ENCODE data around the gene PKNOX2.

Gene PKNOX2

GRCh38 chr11:125280646-125281045 lies 116.1 kb downstream of the PKNOX2 start:
- in situ Hi-C loops (cut with MboI; ENCODE audit: low sequenced_read_pairs) = no loop called here

GRCh38 chr11:125281831-125282595 lies 117.5 kb downstream of the PKNOX2 start:
- in situ Hi-C loops (cut with MboI; ENCODE audit: low sequenced_read_pairs) = no loop called here

DNA sequence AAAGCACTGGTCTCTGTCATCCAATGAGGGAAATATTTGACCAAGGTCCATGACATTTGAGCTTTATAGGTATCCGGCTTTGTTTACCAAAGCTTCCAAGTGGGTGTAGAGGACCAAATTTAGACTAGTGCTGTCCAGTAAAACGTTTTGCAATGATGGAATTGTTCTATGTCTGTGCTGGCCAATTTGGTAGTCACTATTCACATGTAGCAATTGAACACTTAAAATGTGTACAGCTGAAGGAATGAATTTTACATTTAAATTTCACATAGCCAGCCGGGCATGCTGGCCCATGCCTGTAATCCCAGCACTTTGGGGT lies 118.0 kb downstream of the PKNOX2 start:
- in situ Hi-C loops (cut with MboI; ENCODE audit: low sequenced_read_pairs) = no loop called here

DNA sequence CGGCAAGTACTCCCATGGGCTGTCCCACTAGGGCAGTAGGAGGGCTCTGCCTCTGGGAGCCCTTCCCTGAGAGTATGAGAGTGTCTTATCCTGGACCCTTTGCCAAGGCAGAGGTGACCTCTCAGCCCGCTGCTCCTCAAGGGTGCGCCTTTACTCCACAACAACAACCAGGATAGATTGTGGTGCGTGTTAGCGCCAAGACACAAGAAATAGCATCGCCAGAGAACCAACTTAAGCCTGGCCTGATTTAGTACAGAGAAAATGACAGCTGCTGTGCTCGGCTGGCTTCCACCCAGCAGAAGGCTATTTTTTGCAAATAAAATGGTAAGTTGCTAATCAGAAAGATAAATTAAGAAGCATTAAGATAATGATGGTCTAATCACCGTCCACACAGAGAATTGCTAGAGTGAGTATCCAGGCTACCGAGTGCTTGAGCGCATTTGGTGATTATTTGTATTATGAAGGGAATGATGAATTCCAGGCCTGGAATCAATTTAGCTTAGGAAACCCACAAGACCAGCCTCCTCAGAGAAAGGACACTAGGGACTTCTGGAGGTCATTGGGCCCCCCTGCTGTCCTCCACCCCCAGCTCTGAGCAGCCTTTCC lies 119.8 kb downstream of the PKNOX2 start:
- in situ Hi-C loops (cut with MboI; ENCODE audit: low sequenced_read_pairs) = no loop called here

- in situ Hi-C loops (cut with MboI; ENCODE audit: low sequenced_read_pairs) = no loop called here
Observed at GRCh38 chr11:125285844-125286243, 121.3 kb downstream of the PKNOX2 start.

GRCh38 chr11:125286486-125286885 lies 121.9 kb downstream of the PKNOX2 start:
- in situ Hi-C loops (cut with MboI; ENCODE audit: low sequenced_read_pairs) = no loop called here

- in situ Hi-C loops (cut with MboI; ENCODE audit: low sequenced_read_pairs) = no loop called here
Observed at GRCh38 chr11:125287491-125288210, 123.1 kb downstream of the PKNOX2 start.

GRCh38 chr11:125289419-125290098 lies 125.0 kb downstream of the PKNOX2 start:
- in situ Hi-C loops (cut with MboI; ENCODE audit: low sequenced_read_pairs) = no loop called here

DNA sequence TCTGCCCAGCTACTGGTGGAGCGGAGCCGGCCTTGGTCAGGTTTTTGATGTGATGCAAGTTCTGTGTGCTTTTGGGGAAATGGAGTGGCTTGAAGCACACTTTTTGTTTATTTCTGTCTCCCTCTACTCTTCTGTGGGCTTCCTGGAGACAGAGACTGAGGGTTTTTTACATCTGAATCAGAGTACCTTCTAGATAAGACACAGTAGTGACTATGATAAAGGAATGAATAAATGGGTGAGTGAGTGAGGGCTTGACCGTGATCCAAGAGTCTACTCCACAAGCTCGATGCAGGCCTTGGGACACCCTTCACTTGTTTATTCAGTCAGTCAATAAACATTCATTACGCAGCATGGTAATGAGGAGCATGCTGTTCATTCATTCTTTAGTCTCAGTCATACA lies 125.7 kb downstream of the PKNOX2 start:
- in situ Hi-C loops (cut with MboI; ENCODE audit: low sequenced_read_pairs) = no loop called here

DNA sequence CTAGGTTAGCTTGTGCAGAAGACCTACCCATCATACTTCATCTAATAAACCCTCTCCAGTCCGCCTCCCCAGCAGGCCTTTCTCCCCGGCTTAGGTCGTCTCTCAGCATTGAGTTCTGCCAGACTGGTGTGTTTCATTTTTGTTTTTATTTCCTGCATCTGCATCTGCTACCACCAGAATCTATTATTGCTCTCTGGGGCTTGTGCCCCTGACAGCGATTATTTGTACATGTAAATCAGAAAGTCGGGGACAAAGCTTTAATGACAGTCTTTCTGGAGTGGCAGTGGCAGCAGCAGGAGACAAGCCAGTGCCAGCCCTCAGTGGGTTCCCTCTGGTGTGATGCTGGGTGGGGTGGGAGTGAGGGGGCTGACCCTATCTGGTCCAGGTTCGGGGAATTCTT lies 127.5 kb downstream of the PKNOX2 start:
- in situ Hi-C loops (cut with MboI; ENCODE audit: low sequenced_read_pairs) = no loop called here

GRCh38 chr11:125293596-125293995 lies 129.0 kb downstream of the PKNOX2 start:
- in situ Hi-C loops (cut with MboI; ENCODE audit: low sequenced_read_pairs) = no loop called here

DNA sequence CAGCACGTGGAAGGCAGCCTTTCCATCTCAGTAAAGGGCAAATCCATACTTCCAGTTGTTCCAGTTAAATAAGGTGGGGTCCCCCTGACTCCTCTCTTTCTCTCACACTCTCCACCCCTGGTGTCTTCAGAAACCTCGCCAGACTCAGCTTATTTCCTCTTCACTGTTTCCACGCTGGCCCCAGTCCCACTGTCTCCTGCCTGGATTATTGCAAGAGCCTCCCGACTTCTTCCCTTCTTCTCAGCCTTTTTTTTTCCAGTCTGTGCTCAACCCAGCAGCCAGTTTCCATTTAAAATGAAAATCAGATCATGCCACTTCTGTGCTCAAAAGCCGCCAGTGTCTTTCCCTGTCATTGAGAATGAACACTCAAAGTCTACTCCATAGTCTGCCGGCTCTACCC lies 131.4 kb downstream of the PKNOX2 start:
- in situ Hi-C loops (cut with MboI; ENCODE audit: low sequenced_read_pairs) = no loop called here

DNA sequence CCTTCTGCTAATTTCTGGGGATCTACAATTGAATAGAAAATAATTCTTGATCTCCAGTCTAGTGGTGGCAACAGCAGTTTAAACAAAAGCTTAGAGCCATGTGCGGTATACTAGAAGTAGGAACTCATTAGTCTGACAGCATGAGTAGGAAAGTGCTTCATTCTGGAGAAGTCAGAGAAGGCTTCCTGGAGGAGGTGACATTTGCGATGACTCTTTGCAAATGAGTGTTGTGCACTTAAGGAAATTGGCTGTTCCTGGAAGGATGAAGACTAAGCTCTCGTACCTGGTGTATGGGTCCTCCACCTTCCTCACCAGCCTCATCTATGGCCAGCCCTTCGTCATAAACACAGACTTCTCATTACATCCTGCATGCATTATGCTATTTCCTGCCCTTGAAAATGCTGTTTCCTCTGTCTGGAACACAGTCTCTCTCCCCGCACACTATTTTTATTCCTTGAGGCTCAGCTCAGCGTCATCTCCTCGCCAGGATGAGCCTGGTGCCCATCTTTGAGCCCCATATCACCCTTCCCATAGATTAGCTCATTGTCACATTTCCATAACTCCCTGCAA lies 132.9 kb downstream of the PKNOX2 start:
- in situ Hi-C loops (cut with MboI; ENCODE audit: low sequenced_read_pairs) = no loop called here

DNA sequence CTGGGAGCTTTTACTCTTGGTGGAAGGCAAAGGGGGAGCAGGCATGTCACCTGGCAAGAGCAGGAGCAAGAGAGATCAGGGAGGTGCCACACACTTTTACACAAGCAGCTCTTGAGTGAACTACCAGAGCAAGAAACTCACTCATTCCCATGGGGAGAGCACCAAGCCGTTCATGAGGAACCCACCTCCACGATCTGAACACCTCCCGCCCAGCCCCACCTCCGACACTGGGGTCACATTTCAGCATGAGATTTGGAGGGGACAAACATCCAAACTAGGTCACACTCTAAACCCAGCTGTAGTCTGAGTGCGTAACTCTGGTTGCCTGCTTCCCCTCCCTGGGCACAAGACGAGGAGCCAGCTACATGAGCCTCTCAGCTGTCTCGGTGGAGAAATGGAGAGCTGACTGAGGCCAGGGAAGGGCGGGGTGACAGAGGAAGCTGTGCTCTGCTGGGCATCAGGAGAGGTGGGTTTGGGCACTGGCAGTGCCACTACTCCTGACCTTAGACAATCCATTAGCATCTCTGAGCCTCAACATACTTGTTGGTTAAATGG lies 134.6 kb downstream of the PKNOX2 start:
- in situ Hi-C loops (cut with MboI; ENCODE audit: low sequenced_read_pairs) = no loop called here

DNA sequence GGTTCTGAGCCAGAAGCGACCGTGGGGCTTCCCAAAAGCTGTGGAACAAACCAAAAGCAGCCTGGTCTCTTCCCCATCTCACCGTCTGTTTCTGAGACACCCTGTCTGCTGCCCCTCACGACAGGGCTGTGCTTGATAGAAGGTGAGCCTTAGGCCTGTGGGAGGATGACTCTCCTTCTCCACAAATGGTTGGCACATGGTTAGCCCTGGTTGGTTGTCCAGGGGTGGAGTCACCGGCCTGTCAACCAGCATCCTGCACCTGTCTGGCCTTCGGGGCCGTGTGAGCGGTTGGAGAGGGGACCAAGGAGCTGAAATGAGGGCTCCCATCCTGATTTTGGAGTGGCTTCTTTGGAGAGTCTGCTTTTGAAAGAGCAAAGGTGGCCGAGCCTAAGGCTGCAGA lies 135.3 kb downstream of the PKNOX2 start:
- in situ Hi-C loops (cut with MboI; ENCODE audit: low sequenced_read_pairs) = no loop called here

- in situ Hi-C loops (cut with MboI; ENCODE audit: low sequenced_read_pairs) = no loop called here
Observed at GRCh38 chr11:125300791-125301218, 136.3 kb downstream of the PKNOX2 start.

GRCh38 chr11:125301346-125301745 lies 136.8 kb downstream of the PKNOX2 start:
- in situ Hi-C loops (cut with MboI; ENCODE audit: low sequenced_read_pairs) = no loop called here

DNA sequence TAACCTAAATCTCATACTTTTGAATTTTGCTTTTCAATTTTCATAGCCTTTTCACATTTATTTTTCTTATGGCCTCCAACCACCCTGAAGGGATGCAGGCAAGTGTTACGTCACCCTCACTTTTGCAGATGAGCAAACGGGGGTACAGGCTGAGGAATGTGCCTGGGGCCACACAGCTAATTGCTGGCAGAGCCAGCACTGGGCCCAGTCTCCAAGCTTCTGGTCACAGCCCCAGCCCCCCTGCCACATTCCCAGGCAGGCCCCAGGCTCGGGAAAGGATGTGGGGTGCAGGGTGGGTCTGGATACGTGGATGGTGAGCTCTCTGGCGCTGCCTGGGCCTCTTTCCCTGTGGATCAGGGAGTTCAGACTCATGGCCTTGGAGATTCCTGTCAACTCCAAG lies 138.6 kb downstream of the PKNOX2 start:
- in situ Hi-C loops (cut with MboI; ENCODE audit: low sequenced_read_pairs) = no loop called here

DNA sequence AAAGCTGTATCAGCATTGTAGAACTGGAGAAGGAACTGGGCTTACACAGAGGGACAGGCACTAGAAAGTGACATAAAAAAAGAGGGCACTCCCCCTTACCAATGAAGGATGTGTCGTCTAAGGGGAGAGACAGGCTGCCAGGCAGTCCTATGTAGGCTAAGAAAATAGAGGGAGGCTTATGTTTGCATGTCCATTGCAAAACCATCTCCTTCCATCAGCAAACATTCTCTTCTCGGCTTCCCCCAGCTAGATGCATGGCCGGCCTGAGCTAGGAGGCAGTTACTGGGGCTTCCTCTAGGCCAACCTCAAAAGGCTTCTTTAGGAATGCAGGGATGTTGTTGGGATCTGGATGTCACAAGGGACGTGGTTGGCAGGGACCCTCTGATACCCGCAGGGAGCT lies 139.1 kb downstream of the PKNOX2 start:
- in situ Hi-C loops (cut with MboI; ENCODE audit: low sequenced_read_pairs) = no loop called here

- in situ Hi-C loops (cut with MboI; ENCODE audit: low sequenced_read_pairs) = no loop called here
Observed at GRCh38 chr11:125304136-125304535, 139.6 kb downstream of the PKNOX2 start.

DNA sequence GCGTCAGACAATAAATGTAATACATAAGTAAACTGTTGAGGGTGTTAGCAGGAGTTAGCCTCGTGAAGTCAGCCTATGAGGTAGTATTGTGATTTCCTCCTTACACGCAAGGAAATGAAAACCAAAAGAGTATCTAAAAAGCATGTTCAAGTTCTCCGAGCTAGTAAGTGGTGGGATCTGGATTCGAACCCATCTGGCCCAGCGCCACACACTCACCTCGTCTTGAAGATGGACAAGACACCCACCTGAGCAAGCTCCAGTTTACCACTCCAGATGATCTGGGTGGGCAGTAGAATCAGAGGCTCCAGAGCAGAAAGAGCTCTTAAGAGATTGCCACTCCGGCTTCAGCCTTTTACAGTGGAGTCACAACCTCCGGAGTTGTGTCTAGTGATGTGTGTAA lies 140.3 kb downstream of the PKNOX2 start:
- in situ Hi-C loops (cut with MboI; ENCODE audit: low sequenced_read_pairs) = no loop called here
